Measurements from ENCODE around the gene FAM174B.

- no peak for TF ChIP-seq TBL1XR1 (IDR thresholded peaks at IDR 0.05; ENCODE audit: low read depth, low read length)
- TF ChIP-seq EZH2 (IDR thresholded peaks at IDR 0.05; ENCODE audit: borderline replicate concordance, control insufficient read depth, low read depth, low read length): no peak
- TF ChIP-seq CTCF (IDR thresholded peaks at IDR 0.05 in 2 of 3, conservative IDR thresholded peaks at IDR 0.05 in 1 of 3; ENCODE audit: control insufficient read depth in 2 of 3, extremely low read depth in 1 of 3, insufficient read depth in 1 of 3, low read depth in 3 of 3, low read length in 3 of 3): no peak
- no peak for TF ChIP-seq POLR2A (IDR thresholded peaks at IDR 0.05; ENCODE audit: low read depth, low read length)
- TF ChIP-seq MYC (IDR thresholded peaks at IDR 0.05; ENCODE audit: insufficient read depth, insufficient read length, insufficient replicate concordance, low read length, severe bottlenecking): no peak
- no peak for TF ChIP-seq POLR2AphosphoS5 (IDR thresholded peaks at IDR 0.05; ENCODE audit: low read length)
- TF ChIP-seq EGR1 (IDR thresholded peaks at IDR 0.05; ENCODE audit: borderline replicate concordance in 1 of 2, low read depth in 2 of 2, low read length in 2 of 2): no peak
- no peak for TF ChIP-seq PBX3 (IDR thresholded peaks at IDR 0.05; ENCODE audit: insufficient replicate concordance, low read depth, low read length)
- TF ChIP-seq RELA (IDR thresholded peaks at IDR 0.05; ENCODE audit: borderline replicate concordance, partially characterized antibody): no peak
- no peak for TF ChIP-seq REST (IDR thresholded peaks at IDR 0.05; ENCODE audit: low read depth, low read length)
- no peak for TF ChIP-seq ZBTB40 (IDR thresholded peaks at IDR 0.05; ENCODE audit: borderline replicate concordance)
- TF ChIP-seq PAX8 (IDR thresholded peaks at IDR 0.05): no peak
- TF ChIP-seq USF1 (IDR thresholded peaks at IDR 0.05; ENCODE audit: borderline replicate concordance, extremely low read length, insufficient read depth, low read depth, low read length): no peak
Observed at GRCh38 chr15:92636908-92637481, 18.6 kb downstream of the FAM174B start.
